C4-2B (cell line): Measurements from ENCODE around the gene HMGXB4.

Experiments used
- CTCF ChIP-seq: fragments of 450-650 bp; conservative IDR thresholded peaks from 2 replicates; pipeline ENCODE4 v1.5.1; 2017; ENCODE audit warnings: mild to moderate bottlenecking
- ZFX ChIP-seq: fragments of 450-650 bp; IDR thresholded peaks from 2 replicates; pipeline ENCODE4 v1.6.1; 2017

GRCh38 chr22:35311551-35311999, 54.3 kb downstream of the HMGXB4 start:
- TF ChIP-seq CTCF, result no peak
- no peak for TF ChIP-seq ZFX
